AG09319 (cell line): ENCODE data around the gene AXDND1.
"Not testable (repeated sequence)": the region's sequence is repeated elsewhere in the genome, so short reads cannot be mapped to it uniquely, and the experiment has no call there.

Source experiments
- DNase-seq: peaks from one replicate; pipeline ENCODE4 v3.0.0-alpha.2; 2010; ENCODE audit warnings: low read depth; ENCODE audit errors: extremely low read depth
- TF ChIP-seq, protein P1 (sequence below): IDR thresholded peaks from 2 replicates; pipeline ENCODE4 v1.5.1; 2011; ENCODE audit warnings: low read depth, mild to moderate bottlenecking, inconsistent platforms, low read length, moderate library complexity

The AXDND1 gene

DNA sequence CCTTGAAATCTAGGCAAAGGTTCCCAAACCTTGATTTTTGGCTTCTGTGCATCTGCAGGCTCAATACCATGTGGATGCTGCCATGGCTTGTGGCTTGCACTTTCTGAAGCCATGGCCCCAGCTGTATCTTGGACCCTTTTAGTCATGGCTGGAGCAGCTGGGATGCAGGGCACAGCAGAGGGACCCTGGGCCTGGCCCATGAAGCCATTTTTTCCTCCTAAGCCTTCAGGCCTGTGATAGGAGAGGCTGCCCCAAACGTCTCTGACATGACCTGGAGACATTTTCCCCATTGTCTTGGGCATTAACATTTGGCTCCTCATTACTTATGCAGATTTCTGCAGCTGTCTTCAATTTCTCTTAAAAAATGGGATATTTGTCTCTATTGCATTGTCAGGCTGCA is 112.6 kb downstream of the AXDND1 start:
- TF ChIP-seq, protein P1, sequence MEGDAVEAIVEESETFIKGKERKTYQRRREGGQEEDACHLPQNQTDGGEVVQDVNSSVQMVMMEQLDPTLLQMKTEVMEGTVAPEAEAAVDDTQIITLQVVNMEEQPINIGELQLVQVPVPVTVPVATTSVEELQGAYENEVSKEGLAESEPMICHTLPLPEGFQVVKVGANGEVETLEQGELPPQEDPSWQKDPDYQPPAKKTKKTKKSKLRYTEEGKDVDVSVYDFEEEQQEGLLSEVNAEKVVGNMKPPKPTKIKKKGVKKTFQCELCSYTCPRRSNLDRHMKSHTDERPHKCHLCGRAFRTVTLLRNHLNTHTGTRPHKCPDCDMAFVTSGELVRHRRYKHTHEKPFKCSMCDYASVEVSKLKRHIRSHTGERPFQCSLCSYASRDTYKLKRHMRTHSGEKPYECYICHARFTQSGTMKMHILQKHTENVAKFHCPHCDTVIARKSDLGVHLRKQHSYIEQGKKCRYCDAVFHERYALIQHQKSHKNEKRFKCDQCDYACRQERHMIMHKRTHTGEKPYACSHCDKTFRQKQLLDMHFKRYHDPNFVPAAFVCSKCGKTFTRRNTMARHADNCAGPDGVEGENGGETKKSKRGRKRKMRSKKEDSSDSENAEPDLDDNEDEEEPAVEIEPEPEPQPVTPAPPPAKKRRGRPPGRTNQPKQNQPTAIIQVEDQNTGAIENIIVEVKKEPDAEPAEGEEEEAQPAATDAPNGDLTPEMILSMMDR: no peak

DNA sequence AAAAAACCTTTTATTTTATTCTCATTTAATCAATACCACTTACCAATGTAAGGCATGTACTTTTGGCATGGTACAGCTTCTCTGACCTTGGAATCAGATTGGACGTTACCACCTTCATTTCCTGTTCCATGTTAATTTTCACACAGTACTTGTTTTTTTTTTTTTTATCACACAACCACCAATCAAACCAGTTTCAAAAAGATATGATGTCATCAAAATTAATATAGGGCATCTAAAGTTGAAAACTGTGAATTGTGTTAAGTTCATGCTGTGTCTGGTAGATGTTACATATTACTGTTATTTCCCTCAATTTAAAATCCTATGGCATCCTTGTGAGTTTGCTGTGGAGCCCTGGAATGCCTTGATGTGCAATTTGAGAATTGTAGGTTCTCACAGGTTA is 124.8 kb downstream of the AXDND1 start:
- no peak for DNase-seq
- TF ChIP-seq, protein P1: no peak

More for the DNA sequence above, 112.6 kb downstream of the AXDND1 start:
- DNase-seq: no peak

DNA sequence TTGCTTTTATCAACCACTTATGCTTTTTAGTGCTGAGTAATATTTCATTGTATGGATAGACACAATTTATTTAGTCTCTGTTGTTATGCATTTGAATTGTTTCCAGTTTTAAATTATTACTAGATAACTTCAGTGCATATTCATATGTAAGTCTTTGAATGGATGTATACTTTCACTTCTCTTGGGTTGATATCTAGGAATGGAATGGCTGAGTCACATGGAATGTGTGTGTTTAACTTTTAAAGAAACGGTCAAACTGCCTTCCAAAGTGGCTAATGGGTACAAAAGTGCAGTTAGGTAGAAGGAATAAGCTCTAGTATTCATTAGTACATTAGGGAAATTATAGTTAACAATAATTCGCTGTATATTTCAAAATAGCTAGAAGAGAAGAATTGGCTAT is 127.6 kb downstream of the AXDND1 start:
- DNase-seq: no peak
- TF ChIP-seq, protein P1: no peak

DNA sequence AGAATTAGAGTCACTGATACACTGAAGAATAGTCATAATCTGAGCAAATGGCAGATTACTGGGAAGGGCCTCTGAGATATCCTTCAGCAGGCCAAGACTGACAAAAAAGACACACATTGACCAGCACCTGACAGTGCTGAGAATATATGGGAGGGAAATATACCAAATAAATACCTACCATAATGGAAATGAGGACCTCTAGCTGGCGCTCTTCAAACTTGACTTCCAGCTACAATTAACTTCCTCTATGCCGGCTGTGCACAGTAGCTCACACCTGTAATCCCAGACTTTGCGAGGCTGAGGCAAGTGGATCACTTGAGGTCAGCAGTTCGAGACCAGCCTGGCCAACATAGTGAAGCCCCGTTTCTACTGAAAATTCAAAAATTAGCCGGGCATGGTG is 140.4 kb downstream of the AXDND1 start:
- TF ChIP-seq, protein P1: no peak
- no peak for DNase-seq

- DNase-seq: no peak
- TF ChIP-seq, protein P1: no peak
Observed at GRCh38 chr1:179509384-179509783, 143.6 kb downstream of the AXDND1 start.

- DNase-seq: no peak
- TF ChIP-seq, protein P1: no peak
Observed at GRCh38 chr1:179510038-179510437, 144.3 kb downstream of the AXDND1 start.

DNA sequence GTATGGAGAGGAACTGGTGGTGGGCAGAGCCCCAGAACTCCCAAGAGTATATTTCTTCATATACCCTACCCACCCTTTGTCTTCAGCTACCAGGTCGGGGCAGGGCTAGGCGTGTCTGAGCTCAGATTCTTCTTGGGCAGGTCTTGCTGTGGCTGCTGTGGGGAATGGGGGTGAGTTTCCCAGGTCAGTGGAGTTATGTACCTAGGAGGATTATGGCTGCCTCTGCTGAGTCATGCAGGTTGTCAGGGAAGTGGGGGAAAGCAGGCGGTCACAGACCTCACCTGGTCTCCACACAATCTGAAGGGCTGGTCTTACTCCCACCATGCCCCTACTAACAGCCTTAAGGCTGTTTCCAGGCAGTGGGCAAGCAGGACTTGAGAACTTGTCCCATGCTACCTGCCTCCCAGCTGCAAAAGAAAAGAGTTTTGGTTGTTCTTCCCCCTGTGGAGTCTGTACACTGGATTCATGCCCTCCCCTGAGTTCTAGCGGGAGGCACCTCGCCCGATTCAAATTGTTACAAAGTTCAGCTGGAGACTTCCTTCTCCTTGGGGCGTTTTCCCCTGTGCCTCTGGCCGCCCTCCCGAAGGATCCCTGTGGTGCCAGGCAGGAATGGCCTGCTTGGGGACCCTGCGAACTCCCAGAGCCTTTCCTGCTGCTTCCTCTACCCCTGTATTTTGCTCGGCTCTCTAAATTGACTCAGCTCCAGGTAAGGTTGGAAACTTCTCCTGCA is 151.4 kb downstream of the AXDND1 start:
- TF ChIP-seq, protein P1: no peak
- DNase-seq: no peak

- not testable (repeated sequence) for DNase-seq
Observed at GRCh38 chr1:179518544-179518943, 152.8 kb downstream of the AXDND1 start.
